Measurements from ENCODE around the gene COL5A3.
A peak's percentile ranks its signal among the peaks of the same experiment; 100 is the strongest.

The COL5A3 gene

DNA sequence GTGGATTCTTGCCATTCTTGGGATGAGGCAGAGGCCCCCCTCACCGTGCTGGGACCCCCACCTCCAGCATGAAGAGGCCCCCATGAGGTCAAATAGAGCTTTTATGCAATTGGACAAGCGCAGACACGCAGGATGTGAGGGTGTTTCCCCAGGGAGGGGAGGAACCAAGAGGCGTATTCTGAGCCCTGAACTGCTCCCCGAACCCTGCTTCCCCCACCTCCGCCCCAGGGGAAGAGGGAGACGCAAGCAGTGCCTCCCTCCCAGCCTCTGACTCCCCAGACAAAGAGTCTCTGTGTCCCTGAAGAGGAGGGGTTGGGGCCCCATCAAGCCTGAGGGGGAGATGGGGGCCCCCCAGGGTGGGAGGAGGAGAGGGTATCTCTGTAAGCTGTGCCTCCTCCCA, 1.7 kb upstream of the COL5A3 start:
- no peak overlapping the region for H3K27ac ChIP-seq (ENCODE audit: low read depth, low read length)
- H3K9me3 ChIP-seq (ENCODE audit: control insufficient read depth, insufficient read depth, low read length), result no peaks in the 10 kb centered on the region
- no peaks in the 10 kb centered on the region for H3K36me3 ChIP-seq (ENCODE audit: control insufficient read depth, insufficient read depth, low read length)
- no peak overlapping the region for H3K4me3 ChIP-seq (ENCODE audit: low read depth, low read length)
- H3K4me1 ChIP-seq (ENCODE audit: control insufficient read depth, insufficient read depth, low read length), result peaks cover 13% of the 10 kb centered on the region
- peaks cover 29% of the 10 kb centered on the region for H3K27me3 ChIP-seq (ENCODE audit: control insufficient read depth, insufficient read depth, low read length)
- H3K9ac ChIP-seq (ENCODE audit: low read depth, low read length), result no peak overlapping the region

DNA sequence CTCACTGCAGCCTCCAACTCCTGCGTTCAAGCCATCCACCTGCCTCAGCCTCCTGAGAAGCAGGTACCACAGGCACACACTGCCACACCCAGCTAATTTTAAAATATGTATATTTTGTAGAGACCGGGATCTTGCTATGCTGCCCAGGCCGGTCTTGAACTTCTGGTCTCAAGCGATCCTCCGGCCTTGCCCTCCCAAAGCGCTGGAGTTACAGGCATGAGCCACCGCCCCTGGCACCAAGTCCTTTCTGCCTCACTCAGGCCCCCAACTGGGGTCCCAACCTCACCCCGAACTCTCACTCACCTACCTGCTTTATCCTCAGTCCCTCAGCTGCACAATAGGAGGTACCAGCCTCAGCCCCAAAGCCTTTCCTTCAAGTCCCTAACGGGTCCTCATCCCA, 635 bp upstream of the COL5A3 start:
- Histone ChIP-seq H3K27me3 (ENCODE audit: control insufficient read depth, insufficient read depth, low read length) (peaks cover 29% of the 10 kb centered on the region), H3K4me1 (ENCODE audit: control insufficient read depth, insufficient read depth, low read length) (peaks cover 13% of the 10 kb centered on the region), H3K36me3 (ENCODE audit: control insufficient read depth, insufficient read depth, low read length) (no peaks in the 10 kb centered on the region), H3K4me3 (ENCODE audit: low read depth, low read length) (no peak overlapping the region), H3K9ac (ENCODE audit: low read depth, low read length) (no peak overlapping the region), H3K9me3 (ENCODE audit: control insufficient read depth, insufficient read depth, low read length) (no peaks in the 10 kb centered on the region), H3K27ac (ENCODE audit: low read depth, low read length) (no peak overlapping the region)

DNA sequence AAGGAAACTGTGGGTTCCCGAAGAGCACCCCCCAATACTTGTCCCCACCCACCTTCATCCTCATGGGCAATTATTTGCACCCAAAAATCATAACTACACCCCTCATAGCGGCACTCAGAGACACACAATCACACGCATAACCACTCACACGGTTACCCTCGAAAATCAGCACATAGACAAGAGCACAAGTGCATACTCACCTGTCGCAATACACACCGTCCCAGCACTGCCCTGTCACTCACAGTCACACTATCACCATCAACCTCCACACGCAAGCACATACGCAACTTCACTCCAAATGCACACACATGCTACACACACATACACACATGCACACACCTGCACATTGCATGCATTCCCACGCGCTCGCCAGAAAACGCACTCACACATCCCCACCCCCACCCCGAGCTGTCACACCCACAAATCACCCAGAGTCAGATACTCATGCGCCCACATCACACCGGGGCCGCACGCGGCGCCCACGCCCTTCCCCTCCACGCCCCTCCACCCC, 535 bp downstream of the COL5A3 start:
- no peaks in the 10 kb centered on the region for H3K9me3 ChIP-seq (ENCODE audit: control insufficient read depth, insufficient read depth, low read length)
- H3K4me3 ChIP-seq (ENCODE audit: low read depth, low read length), result peak overlapping the region; percentile 48
- H3K4me1 ChIP-seq (ENCODE audit: control insufficient read depth, insufficient read depth, low read length), result peaks cover 13% of the 10 kb centered on the region
- H3K27me3 ChIP-seq (ENCODE audit: control insufficient read depth, insufficient read depth, low read length), result peaks cover 29% of the 10 kb centered on the region
- no peak overlapping the region for H3K27ac ChIP-seq (ENCODE audit: low read depth, low read length)
- no peaks in the 10 kb centered on the region for H3K36me3 ChIP-seq (ENCODE audit: control insufficient read depth, insufficient read depth, low read length)
- H3K9ac ChIP-seq (ENCODE audit: low read depth, low read length), result no peak overlapping the region

DNA sequence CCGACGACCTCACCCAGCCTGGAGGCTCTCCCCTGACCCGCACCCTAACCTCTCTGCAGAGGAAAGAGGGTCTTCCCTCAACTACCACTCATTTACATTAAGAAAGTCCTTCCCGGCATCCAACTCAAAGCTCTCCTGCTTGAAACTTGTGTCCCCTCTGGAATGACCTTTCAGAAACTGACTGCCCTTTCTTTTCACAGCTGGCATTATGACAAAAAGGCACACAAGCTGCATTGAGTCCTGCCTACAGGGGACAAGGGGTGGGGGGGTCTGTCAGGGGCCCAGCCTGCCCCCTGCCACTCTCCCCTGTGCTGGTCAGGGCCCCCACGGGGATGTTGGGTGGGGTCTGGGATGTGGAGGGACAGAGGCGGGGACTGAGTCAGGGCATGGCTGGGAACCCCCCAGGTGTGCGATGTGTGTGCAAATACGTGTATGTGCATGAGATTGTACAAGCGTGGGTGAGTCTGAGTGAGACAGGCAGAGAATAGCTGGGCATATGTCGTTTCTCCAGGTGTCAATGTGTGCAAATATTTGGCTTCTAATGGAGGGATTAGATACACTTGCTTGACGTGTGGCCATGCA, 2.0 kb downstream of the COL5A3 start:
- Histone ChIP-seq H3K4me1 (ENCODE audit: control insufficient read depth, insufficient read depth, low read length) (peaks cover 13% of the 10 kb centered on the region), H3K36me3 (ENCODE audit: control insufficient read depth, insufficient read depth, low read length) (no peaks in the 10 kb centered on the region), H3K9me3 (ENCODE audit: control insufficient read depth, insufficient read depth, low read length) (no peaks in the 10 kb centered on the region), H3K27ac (ENCODE audit: low read depth, low read length) (no peak overlapping the region), H3K9ac (ENCODE audit: low read depth, low read length) (no peak overlapping the region), H3K4me3 (ENCODE audit: low read depth, low read length) (no peak overlapping the region), H3K27me3 (ENCODE audit: control insufficient read depth, insufficient read depth, low read length) (peaks cover 29% of the 10 kb centered on the region)

DNA sequence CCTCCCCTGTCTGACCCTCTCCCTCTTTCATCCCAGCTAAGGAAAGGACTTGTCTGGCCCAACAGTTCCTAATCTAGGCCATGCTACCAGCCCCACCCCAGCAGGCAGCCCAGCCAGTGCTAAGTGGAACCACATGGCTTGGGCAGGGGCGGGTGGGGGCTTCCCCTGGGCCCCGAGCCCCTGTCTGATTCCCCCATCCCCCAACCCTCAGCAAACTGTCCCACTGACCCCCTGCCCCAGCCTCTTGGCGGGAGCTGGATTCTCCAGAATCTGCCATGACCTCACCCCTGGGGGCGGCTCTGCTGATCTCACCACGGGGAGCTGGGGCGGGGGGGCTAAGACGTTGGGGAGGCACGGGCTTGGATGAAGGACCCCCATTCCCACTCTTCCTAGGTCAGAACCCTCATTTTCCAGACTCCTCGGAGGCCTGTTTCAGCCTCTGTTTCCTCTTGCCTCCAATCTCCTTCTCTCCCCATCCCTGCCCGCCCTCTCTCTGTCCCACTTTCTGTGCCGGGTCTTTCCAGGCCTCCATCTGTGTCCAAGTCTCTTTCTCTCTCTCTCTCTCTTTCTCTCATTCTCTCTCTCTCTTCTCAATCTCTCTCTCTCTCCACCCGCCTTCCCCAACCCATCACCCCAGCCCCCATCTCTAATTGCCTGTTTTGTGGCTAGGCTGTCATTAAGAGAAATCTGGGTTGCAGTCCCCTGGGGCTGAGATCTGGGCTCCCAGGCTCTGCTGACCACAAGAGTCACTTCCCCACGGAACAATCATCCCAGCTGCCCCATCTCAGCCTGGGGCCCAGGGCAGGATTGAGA, 2.7 kb downstream of the COL5A3 start:
- Histone ChIP-seq H3K4me1 (ENCODE audit: control insufficient read depth, insufficient read depth, low read length) (peaks cover 13% of the 10 kb centered on the region), H3K27ac (ENCODE audit: low read depth, low read length) (no peak overlapping the region), H3K9me3 (ENCODE audit: control insufficient read depth, insufficient read depth, low read length) (no peaks in the 10 kb centered on the region), H3K9ac (ENCODE audit: low read depth, low read length) (no peak overlapping the region), H3K36me3 (ENCODE audit: control insufficient read depth, insufficient read depth, low read length) (no peaks in the 10 kb centered on the region), H3K27me3 (ENCODE audit: control insufficient read depth, insufficient read depth, low read length) (peaks cover 29% of the 10 kb centered on the region), H3K4me3 (ENCODE audit: low read depth, low read length) (no peak overlapping the region)

DNA sequence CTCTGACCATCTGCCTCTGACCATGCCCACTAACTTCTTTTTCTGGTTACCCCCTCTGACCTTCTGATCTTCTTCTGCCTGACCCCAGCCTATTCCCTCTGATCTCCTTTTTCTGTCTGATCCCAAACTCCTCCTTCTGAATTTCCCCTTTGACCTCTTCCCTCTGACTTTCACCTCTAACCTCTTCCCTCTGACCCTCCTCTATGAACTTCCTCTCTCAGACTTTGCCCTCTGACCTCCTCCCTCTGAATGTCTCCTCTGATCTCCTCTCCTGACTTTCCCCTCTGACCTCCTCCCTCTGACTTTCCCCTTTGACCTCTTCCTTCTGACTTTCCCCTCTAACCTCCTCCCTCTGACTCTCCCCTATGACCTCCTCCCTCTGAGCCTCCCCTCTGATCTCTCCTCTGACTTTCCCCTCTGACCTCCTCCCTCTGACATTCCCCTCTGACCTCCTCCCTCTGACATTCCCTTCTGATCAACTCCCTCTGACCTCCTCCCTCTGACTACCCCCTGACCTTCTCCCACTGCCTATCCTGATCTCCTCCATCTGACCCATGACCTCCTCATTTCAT, 3.5 kb downstream of the COL5A3 start:
- Histone ChIP-seq H3K27me3 (ENCODE audit: control insufficient read depth, insufficient read depth, low read length) (peaks cover 24% of the 10 kb centered on the region), H3K36me3 (ENCODE audit: control insufficient read depth, insufficient read depth, low read length) (no peaks in the 10 kb centered on the region), H3K9ac (ENCODE audit: low read depth, low read length) (no peak overlapping the region), H3K4me1 (ENCODE audit: control insufficient read depth, insufficient read depth, low read length) (peaks cover 13% of the 10 kb centered on the region), H3K4me3 (ENCODE audit: low read depth, low read length) (no peak overlapping the region), H3K9me3 (ENCODE audit: control insufficient read depth, insufficient read depth, low read length) (no peaks in the 10 kb centered on the region), H3K27ac (ENCODE audit: low read depth, low read length) (no peak overlapping the region)

DNA sequence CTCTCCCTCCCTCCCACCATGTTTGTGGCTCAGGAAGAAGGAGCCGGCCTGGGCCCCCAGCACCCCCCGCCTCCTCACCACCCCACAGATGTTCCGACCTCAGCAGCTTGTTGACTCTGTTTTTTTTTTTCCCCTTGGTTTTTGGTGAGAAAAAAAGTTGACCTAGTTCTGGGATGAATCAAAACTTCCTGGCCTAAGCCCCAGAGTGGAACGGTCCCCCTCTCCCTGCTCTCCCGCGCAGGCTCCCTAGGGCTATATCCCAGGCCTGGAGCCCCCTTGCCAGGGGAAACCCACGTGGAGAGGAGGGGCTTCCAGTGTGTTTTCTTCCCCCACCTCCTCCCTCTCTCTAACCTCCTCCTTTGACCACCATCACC, 4.0 kb downstream of the COL5A3 start:
- H3K9ac ChIP-seq (ENCODE audit: low read depth, low read length), result no peak overlapping the region
- H3K4me3 ChIP-seq (ENCODE audit: low read depth, low read length), result no peak overlapping the region
- no peak overlapping the region for H3K27ac ChIP-seq (ENCODE audit: low read depth, low read length)
- H3K27me3 ChIP-seq (ENCODE audit: control insufficient read depth, insufficient read depth, low read length), result peaks cover 19% of the 10 kb centered on the region
- no peaks in the 10 kb centered on the region for H3K36me3 ChIP-seq (ENCODE audit: control insufficient read depth, insufficient read depth, low read length)
- no peaks in the 10 kb centered on the region for H3K9me3 ChIP-seq (ENCODE audit: control insufficient read depth, insufficient read depth, low read length)
- peaks cover 13% of the 10 kb centered on the region for H3K4me1 ChIP-seq (ENCODE audit: control insufficient read depth, insufficient read depth, low read length)

DNA sequence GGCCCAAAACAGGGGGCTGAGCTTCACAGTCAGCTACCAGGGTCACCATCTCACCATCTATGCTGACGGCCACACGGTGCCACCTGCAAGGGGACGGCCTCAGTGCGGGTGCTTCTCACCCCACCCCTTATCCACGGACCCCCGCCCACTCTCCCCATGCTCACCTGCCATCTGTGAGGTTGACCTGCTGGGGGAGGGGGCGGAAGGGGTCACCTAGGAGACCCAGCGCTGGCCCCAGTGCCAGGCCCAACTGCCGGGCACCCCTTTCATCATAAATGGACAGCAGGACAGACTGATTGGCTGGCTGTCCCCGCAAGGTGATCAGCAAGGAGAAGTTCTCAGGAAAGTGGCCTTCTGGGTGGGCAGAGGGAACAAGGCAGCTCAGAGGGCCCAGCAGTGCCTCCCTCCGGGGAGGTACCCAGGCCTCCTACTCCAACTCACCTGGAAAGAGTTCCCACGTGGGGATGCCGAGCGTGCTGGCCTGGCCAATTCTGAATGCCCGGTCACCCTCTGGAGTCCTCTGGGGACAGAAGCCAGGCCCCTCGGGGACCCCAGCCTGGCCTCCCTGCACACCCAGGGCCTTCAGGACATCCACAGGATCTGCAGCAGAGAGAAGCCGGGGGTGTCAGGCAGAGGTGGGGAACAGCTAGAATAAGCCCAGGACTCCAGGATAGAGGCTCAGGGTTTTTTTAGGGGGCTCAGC, 4.5 kb downstream of the COL5A3 start:
- H3K27ac ChIP-seq (ENCODE audit: low read depth, low read length), result no peak overlapping the region
- H3K9ac ChIP-seq (ENCODE audit: low read depth, low read length), result no peak overlapping the region
- H3K27me3 ChIP-seq (ENCODE audit: control insufficient read depth, insufficient read depth, low read length), result peaks cover 13% of the 10 kb centered on the region
- H3K9me3 ChIP-seq (ENCODE audit: control insufficient read depth, insufficient read depth, low read length), result no peaks in the 10 kb centered on the region
- no peaks in the 10 kb centered on the region for H3K36me3 ChIP-seq (ENCODE audit: control insufficient read depth, insufficient read depth, low read length)
- H3K4me1 ChIP-seq (ENCODE audit: control insufficient read depth, insufficient read depth, low read length), result peaks cover 13% of the 10 kb centered on the region
- no peak overlapping the region for H3K4me3 ChIP-seq (ENCODE audit: low read depth, low read length)

DNA sequence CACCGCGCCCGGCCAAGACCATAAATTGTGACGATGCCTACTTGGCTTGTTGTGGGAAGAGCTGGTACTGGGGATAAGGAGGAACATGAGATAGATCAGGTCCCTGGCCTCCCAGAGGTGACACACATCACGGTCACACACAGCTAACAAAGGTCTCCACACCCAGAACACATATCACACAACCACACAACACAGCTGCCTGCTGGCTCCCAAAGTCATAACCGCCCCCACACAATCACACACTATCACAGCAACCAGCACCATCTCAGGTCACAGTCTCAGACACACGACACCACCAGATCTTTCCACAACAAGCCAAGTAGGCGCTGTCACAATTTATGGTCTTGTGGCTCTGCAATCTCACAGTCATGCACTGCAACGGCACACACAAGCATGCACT, 5.7 kb downstream of the COL5A3 start:
- Histone ChIP-seq H3K4me3 (ENCODE audit: low read depth, low read length) (no peak overlapping the region), H3K4me1 (ENCODE audit: control insufficient read depth, insufficient read depth, low read length) (peaks cover 9% of the 10 kb centered on the region), H3K27ac (ENCODE audit: low read depth, low read length) (no peak overlapping the region), H3K36me3 (ENCODE audit: control insufficient read depth, insufficient read depth, low read length) (no peaks in the 10 kb centered on the region), H3K9me3 (ENCODE audit: control insufficient read depth, insufficient read depth, low read length) (no peaks in the 10 kb centered on the region), H3K27me3 (ENCODE audit: control insufficient read depth, insufficient read depth, low read length) (peaks cover 5% of the 10 kb centered on the region), H3K9ac (ENCODE audit: low read depth, low read length) (no peak overlapping the region)

DNA sequence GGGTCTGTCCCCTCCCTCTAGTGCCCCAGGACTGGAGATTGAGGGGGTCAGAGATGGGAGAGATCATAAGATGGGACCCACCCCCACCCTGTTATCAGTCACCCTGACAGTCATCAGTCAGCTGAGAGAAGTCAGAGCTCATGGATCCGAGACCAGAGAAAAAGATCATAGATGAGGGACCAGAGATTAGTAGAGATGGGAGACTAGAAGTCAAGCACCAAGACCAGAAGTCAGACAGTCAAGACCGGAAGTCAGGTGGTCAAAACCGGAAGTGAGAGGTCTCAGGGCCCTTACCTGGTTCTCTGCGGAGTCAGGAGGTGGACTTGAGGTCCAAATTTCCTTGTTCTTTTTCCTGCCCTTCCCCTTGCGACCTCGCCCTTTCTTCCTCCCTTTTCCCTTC, 7.0 kb downstream of the COL5A3 start:
- 0 out of 2 replicates have a peak, but pooled peaks cover 3% of the 10 kb centered on the region for H3K27me3 ChIP-seq (ENCODE audit: control insufficient read depth, insufficient read depth, low read length)
- H3K9ac ChIP-seq (ENCODE audit: low read depth, low read length), result no peak overlapping the region
- H3K9me3 ChIP-seq (ENCODE audit: control insufficient read depth, insufficient read depth, low read length), result no peaks in the 10 kb centered on the region
- H3K27ac ChIP-seq (ENCODE audit: low read depth, low read length), result no peak overlapping the region
- no peaks in the 10 kb centered on the region for H3K36me3 ChIP-seq (ENCODE audit: control insufficient read depth, insufficient read depth, low read length)
- H3K4me1 ChIP-seq (ENCODE audit: control insufficient read depth, insufficient read depth, low read length), result no peaks in the 10 kb centered on the region
- H3K4me3 ChIP-seq (ENCODE audit: low read depth, low read length), result no peak overlapping the region

DNA sequence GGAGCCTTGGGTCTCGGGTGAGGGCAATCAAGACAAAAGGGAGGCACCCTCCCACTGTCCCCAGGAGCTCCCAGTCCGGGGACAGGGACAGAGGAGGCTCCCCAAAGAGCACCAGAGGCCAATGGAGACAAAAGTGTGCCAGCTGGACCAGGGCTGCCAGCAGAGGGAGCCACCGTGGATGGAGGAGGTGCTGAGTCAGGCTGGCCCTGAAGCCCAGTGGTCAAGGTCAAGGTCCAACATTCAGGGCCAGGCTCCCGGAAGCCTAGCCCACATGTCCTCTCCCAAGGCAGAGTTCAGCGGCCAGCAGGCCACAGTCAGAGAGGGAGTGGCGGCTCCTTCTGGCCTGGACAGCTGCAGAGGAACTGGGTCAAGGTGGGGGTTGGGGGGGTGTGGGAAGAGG, 8.4 kb downstream of the COL5A3 start:
- Histone ChIP-seq H3K27me3 (ENCODE audit: control insufficient read depth, insufficient read depth, low read length) (0 out of 2 replicates have a peak, but pooled peaks cover 3% of the 10 kb centered on the region), H3K4me3 (ENCODE audit: low read depth, low read length) (no peak overlapping the region), H3K9me3 (ENCODE audit: control insufficient read depth, insufficient read depth, low read length) (no peaks in the 10 kb centered on the region)

More for the DNA sequence above, 8.4 kb downstream of the COL5A3 start:
- H3K4me1 ChIP-seq (ENCODE audit: control insufficient read depth, insufficient read depth, low read length), result no peaks in the 10 kb centered on the region
- H3K27ac ChIP-seq (ENCODE audit: low read depth, low read length), result no peak overlapping the region
- H3K9ac ChIP-seq (ENCODE audit: low read depth, low read length), result no peak overlapping the region
- no peaks in the 10 kb centered on the region for H3K36me3 ChIP-seq (ENCODE audit: control insufficient read depth, insufficient read depth, low read length)

Data from HUES48 (cell line).